ENCODE measurements around the gene AKAP8. TPM values are rescaled to one million over a fixed set of nuclear protein-coding genes. Genes with fewer than 3 reads are reported as not detected.
"Not testable (repeated sequence)": the region's sequence is repeated elsewhere in the genome, so short reads cannot be mapped to it uniquely, and the experiment has no call there.

Gene AKAP8
- total and polyA plus RNA-seq, 2 experiments from 2014 or later = 13.4 to 14.6 TPM

GRCh38 chr19:15340086-15340485 lies 39.5 kb downstream of the AKAP8 start:
- WGBS, 2 experiments (ENCODE audit: low coverage in 1 of 2, low lambda C conversion rate in 2 of 2, missing lambda C conversion rate in 2 of 2) = 100% methylated on average over 4 of the region's 4 CpGs
- Histone ChIP-seq H3K9me3 (ENCODE audit: low read depth) (no peaks in the 10 kb centered on the region), H4K20me1 (ENCODE audit: insufficient read depth) (no peaks in the 10 kb centered on the region), H3K4me2 (ENCODE audit: unreplicated experiment) (no peak overlapping the region), H3K27ac (no peak overlapping the region), H3K9me2 (ENCODE audit: insufficient read depth) (no peaks in the 10 kb centered on the region), H3K4me1 (ENCODE audit: insufficient read depth) (peaks cover 13% of the 10 kb centered on the region), H3F3A (ENCODE audit: insufficient read depth) (peaks cover 16% of the 10 kb centered on the region), H3K4me3 (no peak overlapping the region), H3K79me2 (ENCODE audit: insufficient read depth) (peaks cover 59% of the 10 kb centered on the region), H2AFZ (no peak overlapping the region), H3K36me3 (ENCODE audit: low read depth) (peaks cover under 1% of the 10 kb centered on the region; the same call in 1 of the 2 replicates), H3K9ac (no peak overlapping the region), H3K27me3 (replicated peaks; ENCODE audit: insufficient read depth) (no peaks in the 10 kb centered on the region)
- TF ChIP-seq EZH2phosphoT487 (IDR thresholded peaks at IDR 0.05; ENCODE audit: insufficient read depth, low read depth) (no peak), EZH2 (IDR thresholded peaks at IDR 0.05; ENCODE audit: insufficient read depth, poor library complexity, severe bottlenecking) (no peak)
- no peak for DNase-seq
- in situ Hi-C loops (cut with MboI) = no loop called here

- Histone ChIP-seq H3K27ac (peak overlapping the region; percentile 81), H3K4me3 (no peak overlapping the region), H2AFZ (no peak overlapping the region), H3K4me2 (ENCODE audit: unreplicated experiment) (peak overlapping the region; percentile 67), H3K36me3 (ENCODE audit: low read depth) (no peaks in the 10 kb centered on the region), H3K9me3 (ENCODE audit: low read depth) (no peaks in the 10 kb centered on the region), H3K27me3 (replicated peaks; ENCODE audit: insufficient read depth) (no peaks in the 10 kb centered on the region), H3K9ac (peak overlapping the region; percentile 41), H3F3A (ENCODE audit: insufficient read depth) (peaks cover 16% of the 10 kb centered on the region), H3K4me1 (ENCODE audit: insufficient read depth) (peaks cover 13% of the 10 kb centered on the region), H3K79me2 (ENCODE audit: insufficient read depth) (peaks cover 86% of the 10 kb centered on the region), H4K20me1 (ENCODE audit: insufficient read depth) (no peaks in the 10 kb centered on the region), H3K9me2 (ENCODE audit: insufficient read depth) (no peaks in the 10 kb centered on the region)
- TF ChIP-seq EZH2 (IDR thresholded peaks at IDR 0.05; ENCODE audit: insufficient read depth, poor library complexity, severe bottlenecking) (no peak), EZH2phosphoT487 (IDR thresholded peaks at IDR 0.05; ENCODE audit: insufficient read depth, low read depth) (no peak)
- 5 to 7% methylated on average over 8 of the region's 8 CpGs for WGBS, 2 experiments (ENCODE audit: low coverage in 1 of 2, low lambda C conversion rate in 2 of 2, missing lambda C conversion rate in 2 of 2)
- in situ Hi-C loops (cut with MboI) = no loop called here
- peak; percentile 83 for DNase-seq
These were observed 42.4 kb downstream of the AKAP8 start for GRCh38 chr19:15337202-15337601.

DNA sequence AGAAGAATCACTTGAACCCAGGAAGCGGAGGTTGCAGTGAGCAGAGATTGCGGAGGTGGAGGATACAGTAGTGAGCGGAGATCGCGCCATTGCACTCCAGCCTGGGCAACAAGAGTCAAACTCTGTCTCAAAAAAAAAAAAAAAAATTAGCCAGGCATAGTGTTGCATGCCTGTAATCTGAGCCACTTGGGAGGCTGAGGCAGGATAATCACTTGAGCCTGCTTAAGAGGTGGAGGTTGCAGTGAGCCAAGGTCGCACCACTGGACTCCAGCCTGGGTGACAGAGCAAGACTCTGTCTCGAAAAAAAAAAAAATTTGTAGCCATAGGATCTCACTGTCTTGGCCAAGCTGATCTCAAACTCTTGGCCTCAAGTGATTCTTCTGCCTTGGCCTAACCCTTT lies 43.6 kb downstream of the AKAP8 start:
- H3K4me3 ChIP-seq; in situ Hi-C loops (cut with MboI); H2AFZ ChIP-seq; DNase-seq; H3K9ac ChIP-seq; H3K4me2 ChIP-seq (ENCODE audit: unreplicated experiment); H3K36me3 ChIP-seq (ENCODE audit: low read depth); H3K27me3 ChIP-seq (replicated peaks; ENCODE audit: insufficient read depth); H3K9me3 ChIP-seq (ENCODE audit: low read depth); H4K20me1 ChIP-seq (ENCODE audit: insufficient read depth); H3K9me2 ChIP-seq (ENCODE audit: insufficient read depth): not testable (repeated sequence)
- H3K79me2 ChIP-seq (ENCODE audit: insufficient read depth) = peaks cover 83% of the 10 kb centered on the region
- peaks cover 20% of the 10 kb centered on the region for H3F3A ChIP-seq (ENCODE audit: insufficient read depth)
- 0 out of 2 replicates have a peak overlapping the region, but pooled peaks have one; percentile 81 for H3K27ac ChIP-seq
- WGBS, 2 experiments (ENCODE audit: low coverage in 1 of 2, low lambda C conversion rate in 2 of 2, missing lambda C conversion rate in 2 of 2) = 68 to 71% methylated on average over 7 of the region's 7 CpGs
- peaks cover 13% of the 10 kb centered on the region for H3K4me1 ChIP-seq (ENCODE audit: insufficient read depth)

DNA sequence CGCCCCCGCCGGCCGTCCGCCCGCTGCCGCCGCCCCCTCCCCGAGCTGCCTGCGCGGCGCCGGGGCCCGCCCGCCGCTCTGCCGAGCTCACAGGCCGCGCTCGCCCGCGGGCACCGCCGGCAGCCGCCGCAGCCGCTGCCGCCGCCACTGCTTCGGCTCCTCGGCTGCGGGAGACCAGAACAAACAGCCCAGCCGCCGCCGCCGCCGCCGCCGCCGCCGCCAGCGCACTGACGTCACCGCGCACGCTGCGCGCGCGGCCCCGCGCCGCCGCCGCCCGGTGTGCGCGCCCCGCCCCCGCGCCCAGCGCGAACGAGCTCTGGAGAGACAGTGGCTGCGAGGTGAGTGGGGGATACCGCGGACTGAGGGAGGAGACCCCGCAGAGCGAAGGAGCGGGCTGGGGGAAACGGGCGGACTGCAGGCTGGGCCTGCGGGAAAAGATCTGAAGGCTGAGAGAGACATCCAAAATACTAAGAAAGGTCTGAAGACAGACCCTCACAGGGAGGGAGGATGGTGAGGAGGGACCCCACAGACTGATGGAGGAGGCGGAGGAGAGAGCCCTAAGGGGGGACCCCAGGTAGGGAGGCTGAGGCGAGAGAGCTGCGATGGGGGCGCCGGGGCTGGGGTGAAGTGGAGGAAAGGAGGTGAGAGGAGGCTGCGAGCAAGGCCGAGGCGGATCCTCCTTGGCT lies 47.1 kb downstream of the AKAP8 start, which contains the start of gene BRD4:
BRD4 (minus strand) TSS at position 229 of the 686 bp plus-strand sequence. CDS start 59,440 bp downstream, outside the sequence.
- no peak for TF ChIP-seq EZH2phosphoT487 (IDR thresholded peaks at IDR 0.05; ENCODE audit: insufficient read depth, low read depth)
- no peak for TF ChIP-seq EZH2 (IDR thresholded peaks at IDR 0.05; ENCODE audit: insufficient read depth, poor library complexity, severe bottlenecking)
- no peaks in the 10 kb centered on the region for H3K9me3 ChIP-seq (ENCODE audit: low read depth)
- peaks cover 87% of the 10 kb centered on the region for H3K79me2 ChIP-seq (ENCODE audit: insufficient read depth)
- peak within 1 kb of the TSS; percentile 99 for H3K4me2 ChIP-seq (ENCODE audit: unreplicated experiment)
- no peaks in the 10 kb centered on the region for H3K9me2 ChIP-seq (ENCODE audit: insufficient read depth)
- H3K4me1 ChIP-seq (ENCODE audit: insufficient read depth) = peaks cover 28% of the 10 kb centered on the region
- H3K4me3 ChIP-seq = peak within 1 kb of the TSS; percentile 100
- peak within 1 kb of the TSS; percentile 97 for H3K9ac ChIP-seq
- in situ Hi-C loops (cut with MboI) = no loop called here
- H3K36me3 ChIP-seq (ENCODE audit: low read depth) = no peaks in the 10 kb centered on the region
- peak within 1 kb of the TSS; percentile 92 for H2AFZ ChIP-seq
- H3F3A ChIP-seq (ENCODE audit: insufficient read depth) = peaks cover 32% of the 10 kb centered on the region
- H3K27me3 ChIP-seq (replicated peaks; ENCODE audit: insufficient read depth) = no peaks in the 10 kb centered on the region
- peak within 1 kb of the TSS; percentile 88 for H3K27ac ChIP-seq
- peak; percentile 84 for DNase-seq
- WGBS, 2 experiments (ENCODE audit: low coverage in 1 of 2, low lambda C conversion rate in 2 of 2, missing lambda C conversion rate in 2 of 2) = 0 to 1% methylated on average over 49 to 78 of the region's 81 CpGs
- H4K20me1 ChIP-seq (ENCODE audit: insufficient read depth) = peaks cover 26% of the 10 kb centered on the region
